NOMO-1 treated with DMSO at 0.1 percent for 48 hours (cell line): Measurements from ENCODE around the gene SCAF1.

Experiments
- DNase-seq: peaks from one replicate; lab custom pipeline; 2025; ENCODE audit not compliant: unreplicated experiment; lab: John Stamatoyannopoulos, UW

Gene SCAF1

GRCh38 chr19:49642492-49643035 is 555 bp downstream of the SCAF1 start:
- no peak for DNase-seq

- no peak for DNase-seq
These were observed 1.5 kb downstream of the SCAF1 start for GRCh38 chr19:49643466-49643865.

- no peak for DNase-seq
These were observed 3.6 kb downstream of the SCAF1 start for GRCh38 chr19:49645592-49645991.

DNA sequence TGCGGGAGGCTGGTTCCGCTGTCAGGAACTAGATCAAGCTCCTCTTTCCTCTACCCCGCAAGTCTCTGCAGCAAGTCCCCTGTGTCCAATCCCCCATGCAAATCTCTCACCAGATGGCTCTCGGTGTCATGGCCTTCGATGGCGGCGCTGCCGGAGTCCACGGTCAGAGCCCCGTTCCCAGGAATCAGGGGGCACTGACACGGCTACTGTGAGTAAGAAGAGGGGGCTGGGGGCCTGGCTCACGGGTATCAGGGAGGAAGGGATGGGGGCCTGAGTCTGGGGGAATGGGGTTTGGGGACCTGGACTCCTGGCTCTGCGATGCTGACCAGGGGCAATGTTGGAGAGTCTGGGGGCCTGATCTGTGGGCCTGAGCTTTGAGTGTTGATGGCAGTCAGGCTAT is 4.0 kb downstream of the SCAF1 start:
- DNase-seq: no peak

DNA sequence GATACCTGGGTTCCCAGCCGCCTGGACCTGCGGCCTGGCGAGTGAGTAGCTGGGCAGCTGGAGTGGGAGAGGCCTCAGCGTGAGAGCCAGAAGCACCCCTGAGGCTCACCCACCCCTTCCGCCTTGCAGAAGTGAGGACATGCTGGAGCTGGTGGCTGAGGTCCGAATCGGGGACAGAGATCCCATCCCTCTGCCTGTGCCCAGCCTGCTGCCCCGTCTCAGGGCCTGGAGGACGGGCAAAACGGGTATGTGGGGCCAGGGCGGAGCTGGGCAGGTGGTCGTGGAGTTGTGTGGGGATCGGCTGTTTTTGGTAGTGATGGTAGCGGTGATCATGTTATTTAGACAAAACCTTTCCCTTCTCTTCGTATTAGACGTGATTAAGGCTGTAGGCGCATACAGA is 4.6 kb downstream of the SCAF1 start:
- DNase-seq: no peak

GRCh38 chr19:49651029-49651819 is 9.2 kb downstream of the SCAF1 start:
- DNase-seq: no peak

GRCh38 chr19:49651820-49652550 is 10.0 kb downstream of the SCAF1 start:
- DNase-seq: no peak

- no peak for DNase-seq
These were observed 10.8 kb downstream of the SCAF1 start for GRCh38 chr19:49652551-49653465.

- DNase-seq: no peak
These were observed 11.4 kb downstream of the SCAF1 start for GRCh38 chr19:49653466-49653806.

GRCh38 chr19:49654581-49654980 is 12.6 kb downstream of the SCAF1 start:
- no peak for DNase-seq

- no peak for DNase-seq
These were observed 13.8 kb downstream of the SCAF1 start for GRCh38 chr19:49655570-49656455.

DNA sequence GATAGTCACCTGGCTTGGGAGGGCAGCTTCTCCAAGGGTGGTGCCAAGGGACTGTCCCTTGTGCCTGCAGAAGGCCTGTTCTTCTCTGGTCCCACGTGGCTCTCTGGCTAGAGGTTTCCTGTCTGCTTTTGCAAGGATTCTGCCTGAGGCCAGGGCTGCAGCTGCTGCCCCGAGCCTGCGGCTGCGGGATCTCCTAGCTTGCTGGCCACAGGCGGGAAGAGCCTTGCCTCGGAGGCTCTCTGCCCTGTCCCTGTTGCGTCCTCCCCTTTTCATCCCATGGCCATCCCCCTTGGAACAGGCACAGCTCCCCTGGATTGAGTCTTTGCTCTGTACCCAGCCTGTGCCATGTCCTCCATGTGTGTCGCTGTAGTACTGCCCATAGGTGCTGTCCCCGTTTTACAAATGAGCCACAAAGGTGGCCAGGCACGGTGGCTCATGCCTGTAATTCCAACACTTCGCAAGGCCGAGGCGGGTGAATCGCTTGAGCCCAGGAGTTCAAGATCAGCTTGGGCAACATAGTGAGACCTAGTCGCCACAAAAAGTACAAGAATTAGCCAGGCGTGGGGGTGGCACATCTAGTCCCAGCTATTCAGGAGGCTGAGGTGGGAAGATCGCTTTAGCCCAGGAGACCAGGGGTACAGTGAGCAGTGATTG is 14.6 kb downstream of the SCAF1 start:
- DNase-seq: no peak

- DNase-seq: no peak
These were observed 15.6 kb downstream of the SCAF1 start for GRCh38 chr19:49657493-49658138.

DNA sequence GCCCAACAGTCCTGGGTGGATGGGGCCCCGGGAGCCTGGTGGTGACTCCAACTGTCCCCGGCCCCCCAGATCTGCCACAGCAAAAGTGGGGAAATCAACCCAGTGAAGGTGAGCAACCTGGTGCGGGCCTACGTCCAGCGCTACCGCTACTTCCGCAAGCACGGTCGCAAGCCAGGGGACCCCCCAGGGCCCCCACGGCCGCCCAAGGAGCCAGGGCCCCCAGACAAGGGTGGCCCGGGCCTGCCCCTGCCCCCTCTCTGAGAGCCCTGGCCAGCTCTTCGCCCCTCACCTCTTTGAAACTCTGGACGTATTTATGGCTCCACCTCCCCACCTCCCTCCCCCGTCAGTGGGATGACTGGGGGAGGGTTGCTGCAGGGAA is 16.1 kb downstream of the SCAF1 start:
- no peak for DNase-seq

DNA sequence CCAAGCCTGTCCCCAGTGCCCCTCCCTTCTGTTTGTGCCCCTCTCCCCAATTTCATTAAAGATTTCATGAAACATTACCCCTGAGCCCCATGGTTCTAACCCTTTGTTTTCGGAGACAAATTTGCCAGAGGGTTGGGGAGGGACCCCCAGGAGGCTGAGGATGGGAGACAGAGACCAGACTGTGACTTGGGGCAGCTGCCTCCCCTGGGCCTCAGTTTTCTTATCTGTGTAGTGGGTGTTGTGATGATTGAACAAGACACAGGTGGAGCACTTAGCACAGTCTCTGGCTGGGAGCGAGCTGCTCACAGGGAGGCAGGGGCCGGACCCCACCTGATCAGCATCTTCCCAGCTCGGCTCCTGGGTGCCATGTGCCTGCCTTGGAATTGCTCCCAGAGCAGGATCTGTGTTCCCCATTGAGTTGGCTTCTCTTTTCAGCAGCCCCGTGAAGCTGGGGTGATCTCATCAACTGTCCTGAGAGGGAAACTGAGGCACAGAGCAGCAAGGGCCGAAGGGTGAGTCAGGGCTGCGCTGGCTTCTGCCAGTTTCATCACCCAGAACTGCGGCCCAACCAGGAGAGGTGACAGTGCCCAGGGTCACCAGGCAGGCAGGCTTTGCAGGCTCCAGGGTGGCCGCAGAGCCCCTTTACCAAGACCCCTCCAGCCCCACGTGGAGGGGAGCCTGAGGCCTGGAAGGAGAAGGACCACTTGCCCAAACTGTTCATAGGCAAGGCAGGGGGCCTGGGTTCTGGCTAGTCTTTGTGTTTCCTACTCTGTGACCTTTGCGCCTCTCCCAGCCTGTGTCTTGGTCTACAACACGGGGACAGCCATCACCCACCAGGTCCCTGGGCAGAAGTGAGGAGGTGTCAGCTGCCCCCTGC is 16.8 kb downstream of the SCAF1 start:
- DNase-seq: no peak

GRCh38 chr19:49660338-49660961 is 18.4 kb downstream of the SCAF1 start:
- no peak for DNase-seq

GRCh38 chr19:49662011-49662410 is 20.0 kb downstream of the SCAF1 start:
- no peak for DNase-seq

DNA sequence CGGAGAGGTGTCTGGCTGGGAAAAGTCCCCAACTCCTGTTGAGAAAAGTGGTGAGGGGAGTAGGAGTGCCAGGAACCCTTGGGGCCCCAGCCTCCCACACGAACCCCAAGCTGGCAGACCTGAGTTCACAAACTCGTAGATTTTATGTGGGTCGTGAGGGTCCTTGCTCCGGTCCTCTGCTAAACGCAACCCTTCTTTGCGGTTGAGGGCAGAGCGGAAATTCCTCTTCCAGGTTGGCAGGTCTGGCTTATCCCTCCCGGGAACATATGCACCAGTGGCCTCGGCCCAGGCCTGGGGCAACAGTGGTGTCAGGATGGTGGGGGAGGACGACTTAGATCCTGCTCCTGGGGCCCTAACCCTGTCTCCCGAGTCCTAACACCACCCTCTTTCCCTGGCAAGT is 21.2 kb downstream of the SCAF1 start:
- no peak for DNase-seq
